Coronary artery (tissue), 2 donors: ENCODE data around the gene GIGYF1.
"Not testable (repeated sequence)": the region's sequence is repeated elsewhere in the genome, so short reads cannot be mapped to it uniquely, and the experiment has no call there.

Experiments
- DNase-seq: peaks from one replicate; pipeline ENCODE4 v3.0.0-alpha.2; 2017; ENCODE audit warnings: low spot score
- H3K27ac ChIP-seq, 2 donors: fragments of 200-600 bp; sonication (generic); one replicate each; pipeline ENCODE4 v1.5.1; 2016 to 2019
- H3K4me3 ChIP-seq: fragments of 200-600 bp; sonication (generic); 2 replicates; pipeline ENCODE4 v1.5.1; 2016; ENCODE audit warnings: mild to moderate bottlenecking, moderate library complexity
- CTCF ChIP-seq: fragments of 200-600 bp; sonication (generic); IDR thresholded peaks from one replicate; pipeline ENCODE4 v1.5.1; 2019; ENCODE audit warnings: antibody characterized with exemption

GIGYF1 gene

GRCh38 chr7:100706672-100707311, 12.7 kb upstream of the GIGYF1 start:
- TF ChIP-seq CTCF, result no peak
- Histone ChIP-seq H3K27ac (peak overlapping the region in 1 of 2 donors; percentile 98), H3K4me3 (peak overlapping the region; percentile 93)
- no peak for DNase-seq

- TF ChIP-seq CTCF, result no peak
Measured at GRCh38 chr7:100705753-100706671, 12.0 kb upstream of the GIGYF1 start, which contains the start of gene POP7. TSS of gene POP7 (plus strand) at chr7:100706121. CDS start at chr7:100706831, 710 bp downstream.

GRCh38 chr7:100705320-100705752, 11.3 kb upstream of the GIGYF1 start:
- peak; percentile 91 for TF ChIP-seq CTCF
- H3K27ac ChIP-seq, result peak overlapping the region; percentile 95 to 98
- peak overlapping the region; percentile 93 for H3K4me3 ChIP-seq
- DNase-seq, result no peak

More at GRCh38 chr7:100705753-100706671, 12.0 kb upstream of the GIGYF1 start, which contains the start of gene POP7:
- Histone ChIP-seq H3K27ac (peak within 1 kb of the TSS; percentile 95 to 98), H3K4me3 (peak within 1 kb of the TSS; percentile 93)
- peak; percentile 98 for DNase-seq

GRCh38 chr7:100701089-100701488, 7.0 kb upstream of the GIGYF1 start:
- DNase-seq, H3K4me3 ChIP-seq, H3K27ac ChIP-seq: not testable (repeated sequence)

- no peak for TF ChIP-seq CTCF
- H3K4me3 ChIP-seq, result no peak overlapping the region
- DNase-seq, result no peak
- H3K27ac ChIP-seq, result no peak overlapping the region
Measured at GRCh38 chr7:100699018-100699417, 5.0 kb upstream of the GIGYF1 start.

GRCh38 chr7:100696123-100696521, 2.1 kb upstream of the GIGYF1 start:
- no peak overlapping the region for H3K27ac ChIP-seq
- no peak overlapping the region for H3K4me3 ChIP-seq
- TF ChIP-seq CTCF, result no peak
- no peak for DNase-seq

- no peak for TF ChIP-seq CTCF
- no peak for DNase-seq
- Histone ChIP-seq H3K27ac (peak overlapping the region; percentile 80 to 94), H3K4me3 (peak overlapping the region; percentile 98)
Measured at GRCh38 chr7:100693312-100694097, 545 bp downstream of the GIGYF1 start.
